Renal pelvis (tissue), 4 donors: Measurements from ENCODE around the gene ZCCHC17. TPM values are rescaled to one million over a fixed set of nuclear protein-coding genes. Genes with fewer than 3 reads are reported as not detected.
"Not testable (repeated sequence)": the region's sequence is repeated elsewhere in the genome, so short reads cannot be mapped to it uniquely, and the experiment has no call there.

Experiments
- DNase-seq: peaks from one replicate; pipeline ENCODE4 v3.0.0-alpha.2; 2013
- polyA plus RNA-seq, 3 donors: library from polyadenylated mRNA; unstranded; fragments of 120-200 nt; gene quantifications; one replicate each; pipeline ENCODE4 v1.2.1, GENCODE V29; 2013; ENCODE audit not compliant: insufficient read length in 3 of 3

ZCCHC17 gene
- polyA plus RNA-seq, 3 donors, result 44.0 to 52.7 (median 47.8) TPM

DNA sequence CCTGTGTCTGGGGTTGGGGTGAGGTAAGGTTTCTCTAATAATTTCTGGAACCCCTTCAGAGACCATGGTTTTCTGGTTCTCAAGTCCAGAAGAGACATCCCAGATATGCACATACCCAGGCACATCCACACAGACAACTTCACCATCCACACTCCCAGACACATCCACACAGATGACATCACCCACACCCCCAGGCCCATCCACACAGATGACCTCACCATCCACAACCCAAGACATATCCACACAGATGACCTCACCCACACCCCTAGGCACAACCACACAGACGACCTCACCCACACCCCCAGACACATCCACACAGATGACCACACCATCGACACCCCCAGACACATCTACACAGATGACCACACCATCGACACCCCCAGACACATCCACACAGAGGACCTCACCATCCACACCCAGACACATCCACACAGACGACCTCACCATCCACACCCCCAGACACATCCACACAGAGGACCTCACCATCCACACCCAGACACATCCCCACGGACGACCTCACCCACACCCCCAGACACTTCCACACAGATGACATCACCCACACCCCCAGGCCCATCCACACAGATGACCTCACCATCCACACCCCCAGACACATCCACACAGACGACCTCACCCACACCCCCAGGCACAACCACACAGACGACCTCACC is 89.9 kb downstream of the ZCCHC17 start:
- DNase-seq, result not testable (repeated sequence)

GRCh38 chr1:31387612-31388011 is 90.8 kb downstream of the ZCCHC17 start:
- DNase-seq, result no peak

- DNase-seq, result no peak
These were observed 92.8 kb downstream of the ZCCHC17 start for GRCh38 chr1:31389616-31390015.

DNA sequence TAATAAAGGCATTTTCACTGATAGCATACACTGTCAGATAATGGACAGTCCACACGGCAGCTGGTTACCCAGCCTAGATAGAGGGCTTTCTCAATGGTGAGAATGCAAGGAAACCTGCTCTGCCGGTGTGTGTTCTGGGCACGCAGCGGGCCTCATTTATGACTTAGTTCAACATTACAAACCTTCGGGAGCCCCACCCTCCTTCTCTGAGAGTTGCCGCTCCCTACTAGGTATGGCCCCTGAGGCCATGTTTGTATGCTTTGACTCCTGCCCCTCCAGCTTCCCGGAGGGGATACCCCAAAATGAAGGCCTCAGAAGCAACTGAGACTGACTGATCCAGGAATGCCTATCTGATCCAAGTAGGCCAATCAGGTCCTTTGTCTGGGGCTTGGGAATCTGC is 93.2 kb downstream of the ZCCHC17 start:
- no peak for DNase-seq

GRCh38 chr1:31393463-31393862 is 96.6 kb downstream of the ZCCHC17 start:
- DNase-seq, result no peak

- DNase-seq, result peak; percentile 77
These were observed 97.9 kb downstream of the ZCCHC17 start for GRCh38 chr1:31394584-31395193.

GRCh38 chr1:31396633-31397351 is 100.0 kb downstream of the ZCCHC17 start:
- no peak for DNase-seq

GRCh38 chr1:31397360-31398095 is 100.7 kb downstream of the ZCCHC17 start:
- no peak for DNase-seq

DNA sequence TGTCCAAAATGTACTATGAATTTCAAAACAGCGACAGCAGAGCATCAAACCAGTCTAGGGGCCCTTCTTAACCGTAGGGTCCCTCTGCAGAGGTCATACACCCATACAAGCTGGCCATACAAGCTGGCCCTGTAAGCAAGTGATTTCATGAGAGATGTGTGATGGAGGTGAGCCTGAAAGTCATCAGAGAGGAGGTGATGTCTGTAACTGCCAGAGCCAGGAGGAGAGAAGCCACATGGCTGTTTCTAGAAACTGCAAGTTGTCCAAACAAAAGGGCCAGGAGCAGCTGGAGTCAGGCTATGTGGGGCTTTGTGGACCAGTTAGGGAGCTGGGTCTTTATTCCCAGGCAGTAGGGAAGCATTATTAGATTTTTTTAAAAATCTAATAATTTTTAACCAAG is 101.4 kb downstream of the ZCCHC17 start:
- DNase-seq, result no peak

DNA sequence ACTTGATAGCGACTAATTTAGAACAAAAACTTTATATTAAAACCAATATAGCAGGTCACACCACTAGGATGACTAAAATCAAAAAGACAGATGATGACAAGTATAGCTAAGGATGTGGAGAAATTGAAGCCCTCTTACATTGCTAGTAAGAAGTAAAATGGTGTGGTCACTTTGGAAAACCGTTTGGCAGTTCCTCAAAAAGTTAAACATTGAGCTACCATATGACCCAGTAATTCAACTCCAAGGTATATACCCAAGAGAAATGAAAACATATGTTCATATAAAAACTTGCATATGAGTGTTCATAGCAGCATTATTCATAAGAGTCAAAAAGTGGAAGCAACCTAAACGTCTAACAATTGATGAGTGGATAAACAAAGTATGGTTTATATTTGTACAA is 103.1 kb downstream of the ZCCHC17 start:
- DNase-seq, result no peak

DNA sequence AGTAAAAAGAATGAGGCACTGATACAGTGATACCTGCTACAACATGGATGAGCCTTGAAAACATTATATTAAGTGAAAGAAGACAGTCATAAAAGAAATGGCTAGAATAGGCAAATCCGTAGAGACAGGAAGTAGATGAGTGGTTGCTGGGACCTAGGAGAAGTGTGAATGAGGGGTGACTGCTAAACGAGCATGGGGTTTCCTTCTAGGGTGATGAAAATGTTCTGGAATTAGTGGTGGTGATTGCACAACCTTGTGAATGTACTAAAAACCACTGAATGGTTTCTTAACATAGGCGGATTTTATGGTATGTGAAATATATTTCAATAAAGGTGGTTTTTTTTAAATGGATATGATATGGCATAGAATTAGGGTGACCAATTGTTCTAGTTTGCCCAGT is 103.6 kb downstream of the ZCCHC17 start:
- DNase-seq, result no peak

DNA sequence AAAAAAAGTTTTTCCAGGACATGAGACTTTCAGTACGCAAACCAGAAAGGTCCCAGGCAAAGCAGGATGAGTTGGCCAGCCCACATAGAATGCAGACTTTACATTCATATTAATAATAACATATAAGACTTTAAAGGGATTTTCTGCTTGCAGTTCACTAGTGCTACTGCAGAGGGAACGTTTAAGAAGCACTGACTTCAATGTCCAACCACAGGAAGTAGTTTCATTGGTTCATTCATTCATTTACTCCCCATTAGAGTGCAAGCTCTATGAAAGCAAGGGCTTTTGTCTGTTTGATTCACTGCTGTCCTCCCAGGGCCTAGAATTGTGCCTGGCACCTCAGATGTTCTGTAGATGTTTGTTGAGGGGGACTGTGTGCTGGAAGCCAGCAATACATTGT is 104.4 kb downstream of the ZCCHC17 start:
- DNase-seq, result no peak

- no peak for DNase-seq
These were observed 108.9 kb downstream of the ZCCHC17 start for GRCh38 chr1:31405578-31406245.

DNA sequence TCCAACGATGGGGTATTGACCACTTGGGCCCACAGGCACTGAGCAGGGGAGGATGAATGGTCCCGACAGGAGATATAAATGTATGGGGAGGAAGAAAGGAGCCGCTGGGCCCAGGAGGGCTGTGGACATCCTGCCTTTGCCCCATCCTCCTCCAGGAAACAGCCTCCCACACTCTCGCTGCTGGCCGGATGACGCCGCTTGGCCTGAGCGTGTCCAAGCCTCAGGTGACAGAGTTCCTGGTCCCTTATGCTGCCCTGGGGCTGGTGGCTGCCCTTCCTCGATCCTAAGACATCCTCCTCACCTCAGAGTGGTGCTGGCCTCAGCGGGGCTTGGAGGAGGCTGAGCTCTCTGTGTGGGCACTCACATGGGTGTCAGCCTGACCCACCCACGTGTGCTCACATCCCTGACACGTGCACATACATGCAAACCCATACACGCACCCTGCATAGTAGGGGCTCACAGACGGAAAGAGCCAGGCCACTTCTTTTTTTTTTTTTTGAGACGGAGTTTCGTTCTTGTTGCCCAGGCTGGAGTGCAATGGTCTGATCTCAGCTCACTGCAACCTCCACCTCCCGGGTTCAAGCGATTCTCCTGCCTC is 110.3 kb downstream of the ZCCHC17 start:
- DNase-seq, result no peak

- DNase-seq, result no peak
These were observed 112.0 kb downstream of the ZCCHC17 start for GRCh38 chr1:31408788-31409318.

GRCh38 chr1:31409946-31410858 is 113.4 kb downstream of the ZCCHC17 start:
- no peak for DNase-seq

GRCh38 chr1:31410871-31411270 is 114.0 kb downstream of the ZCCHC17 start:
- DNase-seq, result no peak

- DNase-seq, result no peak
These were observed 115.4 kb downstream of the ZCCHC17 start for GRCh38 chr1:31412205-31412604.

DNA sequence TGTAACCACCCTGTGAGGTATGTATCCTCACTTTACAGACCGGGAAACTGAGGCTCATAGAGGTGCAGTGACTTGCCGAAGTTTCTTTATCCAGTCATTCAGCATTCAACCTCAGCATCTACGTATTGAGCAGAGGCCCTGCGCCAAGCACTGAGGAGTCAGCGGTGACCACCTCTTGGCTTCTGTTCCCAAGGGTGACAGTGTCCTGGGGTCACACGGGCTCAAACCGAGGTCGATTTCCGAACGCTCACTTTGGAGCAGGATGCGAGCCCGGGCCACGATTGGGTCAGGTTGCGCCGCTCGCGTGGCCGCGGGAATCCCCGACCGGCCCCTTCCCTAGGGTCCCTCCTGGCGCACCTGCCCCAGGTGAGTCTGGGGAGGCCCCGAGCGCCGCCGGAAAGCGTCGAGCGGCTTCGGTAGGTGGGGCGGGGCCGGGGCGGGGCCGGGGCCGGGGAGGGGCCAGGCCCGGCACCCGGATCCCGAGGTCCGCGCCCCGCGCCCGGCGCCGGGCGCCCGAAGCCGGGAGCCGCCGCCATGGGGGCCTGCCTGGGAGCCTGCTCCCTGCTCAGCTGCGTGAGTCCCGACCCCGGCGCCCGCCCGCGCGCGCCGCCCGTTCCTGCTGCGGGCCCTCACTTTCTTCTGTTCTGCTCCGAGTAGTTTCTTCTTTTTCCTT is 116.0 kb downstream of the ZCCHC17 start, which contains the start of gene SERINC2:
Gene SERINC2 (plus strand): TSS at position 482 of the 673 bp plus-strand sequence. CDS start 53 bp downstream, at position 535.
- no peak for DNase-seq
